Measurements from ENCODE around the gene GOLGA6C. TPM values are rescaled to one million over a fixed set of nuclear protein-coding genes. Genes with fewer than 3 reads are reported as not detected.

GOLGA6C gene
- total RNA-seq, 1 experiment from 2014 or later, result not detected

DNA sequence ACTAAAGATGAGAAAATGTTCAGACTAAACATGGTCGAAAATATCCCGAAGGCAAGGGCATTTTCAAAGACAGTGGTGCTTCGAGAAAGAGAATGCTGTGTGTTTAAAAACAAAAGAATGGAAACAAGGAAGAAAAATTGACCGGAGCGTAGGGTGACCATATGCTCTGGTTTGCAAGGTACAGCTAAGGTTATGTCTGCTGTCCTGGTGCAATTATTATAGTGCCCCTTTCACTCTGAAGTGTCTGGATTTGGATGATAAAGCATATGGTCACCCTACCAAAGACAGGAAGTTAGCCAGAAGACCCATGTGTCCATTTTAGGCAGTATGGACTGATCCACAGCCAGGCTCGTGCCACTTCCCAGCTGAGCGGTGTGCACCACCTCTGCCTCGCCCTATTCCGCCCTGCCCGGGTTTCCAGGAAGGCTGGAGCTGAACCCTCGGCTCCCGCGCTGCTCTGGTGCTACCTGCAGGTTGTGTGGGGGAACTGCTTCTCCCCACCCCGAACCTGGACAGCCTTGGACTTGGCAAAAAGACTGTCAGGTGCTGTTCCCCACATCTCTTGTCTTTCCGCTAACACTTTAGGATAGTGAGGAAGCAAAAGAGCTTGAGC, 49.8 kb downstream of the GOLGA6C start:
- no peak overlapping the region for H4K5ac ChIP-seq (ENCODE audit: insufficient read length, low read depth, low read length)
- H3K23ac ChIP-seq (ENCODE audit: insufficient read length, low read depth, low read length), result no peak overlapping the region
- H4K20me1 ChIP-seq (ENCODE audit: control insufficient read depth, insufficient read depth, insufficient read length), result no peaks in the 10 kb centered on the region
- peak; percentile 89 for TF ChIP-seq CTCF (conservative IDR thresholded peaks at IDR 0.05)
- no peak overlapping the region for H3K56ac ChIP-seq (ENCODE audit: insufficient read length, low read depth, low read length)
- no peak overlapping the region for H3K27ac Mint-ChIP-seq
- no peaks in the 10 kb centered on the region for H3K23me2 ChIP-seq (ENCODE audit: insufficient read length, low read depth, low read length, poor library complexity, severe bottlenecking)
- no peak overlapping the region for H2BK15ac ChIP-seq (ENCODE audit: low read depth, low read length)
- no peak overlapping the region for H2BK120ac ChIP-seq (ENCODE audit: low read depth, low read length, poor library complexity, severe bottlenecking)
- no peak overlapping the region for H3K9ac ChIP-seq (ENCODE audit: extremely low read depth, insufficient read length, low read length)
- peaks cover 23% of the 10 kb centered on the region for H3K27me3 Mint-ChIP-seq (ENCODE audit: low read depth)
- H3T11ph ChIP-seq (ENCODE audit: low read length), result no peak overlapping the region
- no peaks in the 10 kb centered on the region for H3K9me3 Mint-ChIP-seq
- no peaks in the 10 kb centered on the region for H3K79me1 ChIP-seq (ENCODE audit: insufficient read depth, low read depth, low read length, poor library complexity, severe bottlenecking)
- no peak overlapping the region for H3K18ac ChIP-seq (ENCODE audit: insufficient read length, low read depth, low read length)
- H2BK20ac ChIP-seq (ENCODE audit: low read depth, low read length, poor library complexity, severe bottlenecking), result no peak overlapping the region
- no peaks in the 10 kb centered on the region for H3K36me3 Mint-ChIP-seq (ENCODE audit: insufficient read depth in 1 of 3, low read depth in 3 of 3)
- H3K4me1 Mint-ChIP-seq, result peaks cover 0 to 2% of the 10 kb centered on the region in 2 experiments; a peak in 1 of 4 replicates
- no peak overlapping the region for H2BK12ac ChIP-seq (ENCODE audit: insufficient read length, low read depth, low read length)
- no peak overlapping the region for H3K4me2 ChIP-seq (ENCODE audit: insufficient read depth, insufficient read length, low read length)
- H2AFZ ChIP-seq (ENCODE audit: low read length), result no peak overlapping the region
- no peak overlapping the region for H4K91ac ChIP-seq (ENCODE audit: insufficient read length, low read depth, low read length)
- no CpG with 5 or more reads among the region's 15 CpGs for WGBS (ENCODE audit: extremely low coverage, insufficient read length, low lambda C conversion rate)
- H3K4me1 ChIP-seq (ENCODE audit: insufficient read depth, low read length), result no peaks in the 10 kb centered on the region
- no peak overlapping the region for H3K27ac ChIP-seq (ENCODE audit: insufficient read length, low read depth, low read length)
- H3K9me3 ChIP-seq (ENCODE audit: control insufficient read depth, low read depth, low read length), result no peaks in the 10 kb centered on the region
- H3K4ac ChIP-seq (ENCODE audit: low read depth, low read length), result no peak overlapping the region
- no peak overlapping the region for H2BK5ac ChIP-seq (ENCODE audit: insufficient read length, low read length)
- H4K8ac ChIP-seq (replicated peaks; ENCODE audit: insufficient read length, low read depth, low read length), result no peak overlapping the region
- H3K4me3 Mint-ChIP-seq, result no peak overlapping the region
- H3K27me3 ChIP-seq (ENCODE audit: insufficient read depth, low read length), result no peaks in the 10 kb centered on the region; the same call in 1 of the 2 replicates
- H3K79me2 ChIP-seq (ENCODE audit: insufficient read depth, low read length), result no peaks in the 10 kb centered on the region
- no peak overlapping the region for H3K14ac ChIP-seq (ENCODE audit: insufficient read depth, low read length)
- H2AK5ac ChIP-seq (ENCODE audit: insufficient read length, low read length), result no peak overlapping the region
- DNase-seq, result peak; percentile 88

Measured in H9 (cell line).